IPS-18c (cell line): Measurements from ENCODE around the gene RBM4.
"Not testable (repeated sequence)": the region's sequence is repeated elsewhere in the genome, so short reads cannot be mapped to it uniquely, and the experiment has no call there.

ENCODE experiments used
- H3K4me3 ChIP-seq: 2 replicates; pipeline ENCODE4 v1.7.0; 2013; ENCODE audit warnings: low read depth, mild to moderate bottlenecking, low read length, moderate library complexity; ENCODE audit not compliant: insufficient read depth
- H3K9me3 ChIP-seq: one replicate; pipeline ENCODE4 v1.6.1; 2013; ENCODE audit warnings: mild to moderate bottlenecking, low read length, moderate library complexity; ENCODE audit not compliant: control insufficient read depth, insufficient read depth

RBM4 gene

DNA sequence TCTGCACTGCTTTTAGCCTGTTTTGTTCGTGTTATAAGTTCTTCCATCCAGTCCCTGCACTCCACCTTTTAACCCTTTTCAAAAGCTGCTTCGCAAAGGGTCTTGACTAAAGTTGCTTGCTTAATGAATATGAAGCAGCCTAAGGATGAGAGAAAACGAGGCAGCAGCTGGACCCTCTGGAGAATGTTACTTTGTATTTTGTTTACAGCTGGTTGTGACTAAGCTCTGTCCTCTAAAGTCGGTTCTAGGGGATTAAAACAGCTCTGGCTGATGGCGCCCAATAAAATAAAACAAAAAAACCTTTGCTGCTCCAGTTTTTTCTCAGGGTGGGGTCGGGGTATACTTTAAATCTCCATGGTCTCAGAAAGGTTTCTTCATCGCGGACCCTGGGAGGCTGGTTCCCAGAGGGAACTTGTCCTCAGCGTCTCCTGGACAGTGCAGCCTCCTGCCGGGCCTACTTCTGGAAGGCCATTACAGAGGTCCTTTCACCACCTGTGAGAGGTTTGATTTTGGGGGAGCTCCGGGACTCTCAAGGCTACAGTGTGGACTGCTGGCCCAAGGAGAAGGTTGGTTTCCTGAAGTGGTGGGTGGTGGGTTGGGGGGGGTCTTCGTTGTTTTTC, 836 bp upstream of the RBM4 start:
- H3K4me3 ChIP-seq = peak overlapping the region; percentile 34
- no peaks in the 10 kb centered on the region for H3K9me3 ChIP-seq

DNA sequence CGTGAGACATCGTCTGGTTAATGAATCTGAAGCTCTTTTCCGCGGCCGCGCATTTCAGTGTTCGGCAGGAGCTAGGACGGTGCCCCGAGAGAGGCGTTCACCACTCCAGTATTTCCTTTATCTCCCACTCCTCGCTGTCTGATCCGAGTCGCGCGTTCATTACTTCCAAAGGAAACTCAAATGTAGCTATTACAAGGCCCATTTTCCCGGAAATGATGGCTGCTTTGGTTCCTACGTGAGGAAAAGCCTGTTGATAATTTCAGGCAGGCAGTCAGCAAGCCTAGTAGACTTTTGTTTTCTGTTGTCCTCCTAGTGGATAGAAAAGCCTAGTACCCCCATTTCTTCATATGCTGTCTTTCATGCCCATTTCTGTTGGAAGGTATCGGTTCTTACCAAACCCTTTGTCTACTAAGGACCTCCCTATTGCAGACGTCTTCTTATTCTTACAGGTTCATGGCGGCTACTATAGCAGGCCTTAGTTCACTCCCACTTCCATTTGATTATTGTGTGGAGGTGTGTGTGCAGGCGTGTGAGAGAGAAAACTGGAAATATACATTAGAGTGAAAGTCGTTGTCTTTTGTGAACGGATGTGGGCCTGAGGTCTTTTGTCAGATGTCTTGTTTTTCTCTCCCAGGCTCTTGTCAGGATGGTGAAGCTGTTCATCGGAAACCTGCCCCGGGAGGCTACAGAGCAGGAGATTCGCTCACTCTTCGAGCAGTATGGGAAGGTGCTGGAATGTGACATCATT, 737 bp downstream of the RBM4 start:
- no peaks in the 10 kb centered on the region for H3K9me3 ChIP-seq
- H3K4me3 ChIP-seq = peak overlapping the region; percentile 97

DNA sequence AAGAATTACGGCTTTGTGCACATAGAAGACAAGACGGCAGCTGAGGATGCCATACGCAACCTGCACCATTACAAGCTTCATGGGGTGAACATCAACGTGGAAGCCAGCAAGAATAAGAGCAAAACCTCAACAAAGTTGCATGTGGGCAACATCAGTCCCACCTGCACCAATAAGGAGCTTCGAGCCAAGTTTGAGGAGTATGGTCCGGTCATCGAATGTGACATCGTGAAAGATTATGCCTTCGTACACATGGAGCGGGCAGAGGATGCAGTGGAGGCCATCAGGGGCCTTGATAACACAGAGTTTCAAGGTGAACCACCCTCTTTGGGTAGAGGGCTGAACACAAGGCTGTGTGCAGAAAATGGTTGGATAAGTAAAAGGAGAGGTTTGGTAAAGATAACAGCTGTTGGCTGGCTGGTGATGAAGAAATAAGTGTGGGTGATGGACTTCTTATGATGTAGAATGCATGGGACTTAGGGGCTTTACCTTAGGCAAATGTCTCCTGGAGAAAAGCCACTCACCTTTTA, 1.4 kb downstream of the RBM4 start:
- not testable (repeated sequence) for H3K9me3 ChIP-seq
- peak overlapping the region; percentile 97 for H3K4me3 ChIP-seq

GRCh38 chr11:66641834-66642233, 3.3 kb downstream of the RBM4 start:
- H3K9me3 ChIP-seq = no peaks in the 10 kb centered on the region
- no peak overlapping the region for H3K4me3 ChIP-seq

DNA sequence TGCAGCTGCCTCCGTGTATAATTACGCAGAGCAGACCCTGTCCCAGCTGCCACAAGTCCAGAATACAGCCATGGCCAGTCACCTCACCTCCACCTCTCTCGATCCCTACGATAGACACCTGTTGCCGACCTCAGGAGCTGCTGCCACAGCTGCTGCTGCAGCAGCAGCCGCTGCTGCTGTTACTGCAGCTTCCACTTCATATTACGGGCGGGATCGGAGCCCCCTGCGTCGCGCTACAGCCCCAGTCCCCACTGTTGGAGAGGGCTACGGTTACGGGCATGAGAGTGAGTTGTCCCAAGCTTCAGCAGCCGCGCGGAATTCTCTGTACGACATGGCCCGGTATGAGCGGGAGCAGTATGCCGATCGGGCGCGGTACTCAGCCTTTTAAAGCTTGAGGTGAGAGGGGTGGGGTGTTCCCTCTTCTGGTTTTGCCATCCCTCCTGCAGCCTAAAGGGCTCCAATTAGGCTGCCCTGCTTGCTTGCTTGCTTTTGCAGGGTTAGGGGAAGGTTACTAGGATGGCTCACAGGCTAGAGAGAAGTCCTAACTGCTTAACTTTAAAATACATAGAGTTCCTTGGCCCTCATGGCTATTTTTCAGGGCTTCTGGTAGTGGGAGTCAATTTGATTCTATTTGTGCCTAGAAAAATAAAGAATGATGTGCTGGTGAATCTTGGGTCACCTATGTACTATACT, 5.4 kb downstream of the RBM4 start:
- no peaks in the 10 kb centered on the region for H3K9me3 ChIP-seq
- no peak overlapping the region for H3K4me3 ChIP-seq

GRCh38 chr11:66646828-66647227, 8.3 kb downstream of the RBM4 start:
- Histone ChIP-seq H3K9me3 (no peaks in the 10 kb centered on the region), H3K4me3 (no peak overlapping the region)

- Histone ChIP-seq H3K9me3 (no peaks in the 10 kb centered on the region), H3K4me3 (no peak overlapping the region)
Observed at GRCh38 chr11:66649903-66650302, 11.4 kb downstream of the RBM4 start.

- no peaks in the 10 kb centered on the region for H3K9me3 ChIP-seq
- H3K4me3 ChIP-seq = no peak overlapping the region
Observed at GRCh38 chr11:66651016-66651415, 12.5 kb downstream of the RBM4 start.

DNA sequence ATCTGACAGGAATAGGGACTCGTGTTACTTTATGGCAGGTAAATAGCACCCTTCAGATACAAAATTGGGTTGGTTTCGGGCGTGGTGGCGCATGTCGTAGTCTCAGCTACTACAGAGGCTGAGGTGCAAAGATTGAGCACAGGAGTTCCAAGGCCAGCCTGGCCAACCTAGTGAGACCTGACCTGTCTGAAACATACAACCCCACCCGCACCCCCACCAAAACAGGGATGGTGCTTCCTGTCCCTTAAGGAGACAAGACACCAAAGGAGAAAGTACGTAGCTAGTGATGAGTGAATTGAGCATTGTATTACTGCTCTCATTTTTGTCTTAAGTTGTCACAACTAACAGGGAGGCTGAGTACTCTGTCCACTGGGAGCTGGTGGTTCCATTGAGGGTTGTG, 14.1 kb downstream of the RBM4 start:
- Histone ChIP-seq H3K9me3 (no peaks in the 10 kb centered on the region), H3K4me3 (no peak overlapping the region)

GRCh38 chr11:66653123-66653522, 14.6 kb downstream of the RBM4 start:
- Histone ChIP-seq H3K9me3 (no peaks in the 10 kb centered on the region), H3K4me3 (no peak overlapping the region)

- Histone ChIP-seq H3K4me3 (no peak overlapping the region), H3K9me3 (no peaks in the 10 kb centered on the region)
Observed at GRCh38 chr11:66659763-66660162, 21.3 kb downstream of the RBM4 start.

DNA sequence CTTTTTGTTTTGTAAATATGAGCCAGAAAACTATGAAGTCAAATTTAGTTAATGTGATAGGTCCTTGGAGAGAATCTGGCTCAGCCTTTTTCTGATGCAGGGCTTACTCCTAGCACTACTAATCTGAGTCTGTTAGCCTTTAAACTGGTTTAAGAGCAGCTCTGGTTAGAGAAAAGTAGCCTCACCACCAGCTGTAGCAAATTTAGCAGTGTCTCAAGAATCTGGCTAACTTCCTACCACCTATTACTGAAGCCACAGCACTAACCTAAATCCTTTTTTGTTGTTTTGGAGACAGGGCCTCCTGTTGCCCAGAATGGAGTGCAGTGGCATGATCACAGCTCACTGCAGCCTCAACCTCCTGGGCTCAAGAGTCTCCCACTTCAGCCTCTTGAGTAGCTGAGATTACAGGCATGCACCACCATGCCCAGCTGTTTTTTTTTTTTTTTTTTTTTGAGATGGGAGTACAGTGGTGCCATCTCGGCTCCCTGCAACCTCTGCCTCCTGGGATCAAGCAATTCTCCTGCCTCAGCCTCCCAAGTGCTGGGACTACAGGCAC, 25.3 kb downstream of the RBM4 start:
- Histone ChIP-seq H3K9me3 (no peaks in the 10 kb centered on the region), H3K4me3 (no peak overlapping the region)

GRCh38 chr11:66665369-66665768, 26.9 kb downstream of the RBM4 start:
- H3K4me3 ChIP-seq = no peak overlapping the region
- no peaks in the 10 kb centered on the region for H3K9me3 ChIP-seq

- Histone ChIP-seq H3K9me3 (no peaks in the 10 kb centered on the region), H3K4me3 (no peak overlapping the region)
Observed at GRCh38 chr11:66670816-66671215, 32.3 kb downstream of the RBM4 start.

- no peak overlapping the region for H3K4me3 ChIP-seq
- H3K9me3 ChIP-seq = no peaks in the 10 kb centered on the region
Observed at GRCh38 chr11:66674964-66675602, 36.6 kb downstream of the RBM4 start.

- H3K9me3 ChIP-seq = no peaks in the 10 kb centered on the region
- H3K4me3 ChIP-seq = peak overlapping the region; percentile 28; the same call in 1 of the 2 replicates
Observed at GRCh38 chr11:66676282-66676919, 37.9 kb downstream of the RBM4 start.
